NOMO-1 treated with dmso at 0.1 percent for 144 hours (cell line): ENCODE results near the gene MTM1.

Experiments
- DNase-seq: peaks from one replicate; lab custom pipeline; 2025; ENCODE audit not compliant: unreplicated experiment; lab: John Stamatoyannopoulos, UW

Gene MTM1

DNA sequence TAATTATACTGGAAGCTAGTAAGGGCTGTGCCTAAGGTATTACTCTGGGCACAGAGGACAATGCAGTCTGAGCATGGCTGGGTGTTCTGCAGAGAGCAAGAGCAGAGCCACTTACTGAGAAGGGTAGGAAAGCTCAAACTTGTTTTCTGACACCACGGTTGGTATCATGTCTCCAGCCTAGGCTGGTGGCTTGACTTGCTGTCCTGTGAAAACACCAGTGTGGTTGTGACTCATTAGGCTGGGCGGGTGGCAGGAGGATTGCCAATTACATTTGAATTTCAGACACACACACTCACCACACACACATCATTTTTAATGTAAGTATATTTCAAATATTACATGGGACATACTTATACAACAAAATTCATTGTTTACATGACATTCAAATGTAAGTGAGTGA is 19.7 kb upstream of the MTM1 start:
- DNase-seq: no peak

- DNase-seq: no peak
Observed at GRCh38 chrX:150551963-150552362, 16.5 kb upstream of the MTM1 start.

DNA sequence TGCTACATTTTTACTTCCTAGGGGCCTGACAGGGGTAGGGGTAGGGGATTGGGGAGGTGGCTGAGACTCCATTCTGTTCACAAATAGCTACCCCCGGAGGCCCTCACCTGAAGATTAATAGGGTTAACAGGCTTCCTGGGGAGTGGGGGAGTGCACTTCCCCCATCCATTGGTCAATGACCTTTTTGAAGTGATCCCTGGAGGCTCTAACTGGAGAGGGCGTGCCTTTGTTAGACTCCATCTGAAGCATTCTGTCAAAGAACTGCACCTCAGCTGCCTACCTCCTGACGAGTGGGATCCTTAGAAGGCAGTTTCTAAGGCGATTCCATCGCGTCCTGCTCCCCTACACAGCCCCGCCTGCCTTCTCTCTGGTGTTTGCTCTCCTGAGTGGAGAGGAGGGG is 10.0 kb upstream of the MTM1 start:
- no peak for DNase-seq

- no peak for DNase-seq
Observed at GRCh38 chrX:150564838-150565237, 3.6 kb upstream of the MTM1 start.

DNA sequence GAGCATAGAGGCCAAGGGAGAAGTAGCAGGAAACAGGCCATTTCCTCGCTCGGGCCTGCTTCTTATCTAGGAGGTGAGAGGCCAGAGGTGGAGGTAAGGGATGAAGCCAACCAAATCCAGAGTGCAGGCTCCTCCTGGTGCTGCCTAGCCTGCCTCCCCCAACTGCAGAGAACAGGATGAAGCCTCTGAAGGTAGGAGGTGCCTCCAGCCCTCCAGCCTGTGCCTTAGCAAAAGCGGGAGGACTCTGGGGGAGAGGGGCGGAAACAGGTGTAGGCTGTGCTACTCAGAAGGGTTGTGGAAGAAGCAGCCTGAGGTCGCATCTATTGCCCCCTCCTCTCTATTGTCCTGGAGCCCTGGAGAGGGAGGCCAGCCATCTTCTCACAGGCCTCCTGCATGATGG is 2.9 kb upstream of the MTM1 start:
- no peak for DNase-seq

DNA sequence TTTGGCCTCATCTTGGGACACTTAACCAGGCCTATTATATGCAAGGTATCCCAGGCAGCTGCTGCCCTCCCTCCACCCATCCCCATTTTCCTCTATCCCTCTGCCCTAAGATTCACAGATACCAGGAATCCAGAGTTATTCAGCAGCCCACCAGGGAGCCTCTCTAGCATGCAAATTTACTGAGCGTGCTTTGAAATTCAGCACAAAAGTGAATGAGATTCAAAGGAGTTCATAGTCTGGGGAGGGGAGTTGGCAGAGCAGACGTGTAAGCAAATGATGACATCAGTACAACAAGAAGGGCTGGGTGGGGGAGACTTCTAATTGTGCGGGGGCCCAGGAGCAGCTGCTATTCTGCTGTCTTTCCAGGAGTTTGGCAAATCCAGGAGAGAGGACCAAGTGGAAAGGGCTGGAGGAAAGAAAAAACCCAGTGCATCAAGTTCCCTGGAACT is 1.7 kb upstream of the MTM1 start:
- no peak for DNase-seq

GRCh38 chrX:150567645-150568319 is 639 bp upstream of the MTM1 start:
- DNase-seq: no peak

DNA sequence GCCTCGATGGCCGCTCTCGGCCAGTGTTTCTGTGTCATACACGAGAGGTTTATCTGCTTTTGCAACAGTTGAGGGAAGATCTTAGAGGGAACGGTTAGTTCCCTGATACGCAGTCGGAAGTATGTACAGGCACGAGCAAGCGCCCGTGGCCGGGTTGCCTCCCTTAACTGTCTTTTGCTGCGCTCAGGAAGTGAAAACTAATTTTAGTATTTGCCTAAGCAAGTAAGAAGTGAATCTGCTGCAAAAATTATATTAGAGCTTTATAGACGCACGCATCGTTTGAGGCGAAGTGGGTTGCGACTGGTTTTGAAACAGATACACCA is 695 bp downstream of the MTM1 start:
- peak; percentile 42 for DNase-seq

DNA sequence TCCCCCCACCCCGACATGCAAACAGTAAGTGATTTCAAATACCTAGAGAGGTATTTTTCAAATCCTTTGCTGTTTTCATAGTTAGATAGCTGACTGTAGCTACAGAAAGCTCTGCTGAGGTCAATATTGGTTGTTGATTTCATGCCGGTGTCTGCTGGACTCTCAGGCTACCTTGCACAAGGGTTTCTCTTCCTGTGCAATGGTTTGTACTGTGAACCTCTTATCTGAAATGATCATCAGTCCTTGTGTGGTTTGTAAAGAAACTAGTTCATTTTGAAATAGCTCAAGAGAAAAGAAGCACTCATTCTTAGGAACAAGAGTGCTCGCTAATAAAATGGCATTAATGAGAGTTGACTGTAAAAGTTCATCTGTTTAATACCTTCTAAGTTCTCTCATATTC is 2.1 kb downstream of the MTM1 start:
- DNase-seq: no peak

GRCh38 chrX:150572206-150572605 is 3.8 kb downstream of the MTM1 start:
- DNase-seq: no peak

- DNase-seq: no peak
Observed at GRCh38 chrX:150573106-150573505, 4.7 kb downstream of the MTM1 start.

GRCh38 chrX:150573702-150574101 is 5.3 kb downstream of the MTM1 start:
- DNase-seq: no peak

DNA sequence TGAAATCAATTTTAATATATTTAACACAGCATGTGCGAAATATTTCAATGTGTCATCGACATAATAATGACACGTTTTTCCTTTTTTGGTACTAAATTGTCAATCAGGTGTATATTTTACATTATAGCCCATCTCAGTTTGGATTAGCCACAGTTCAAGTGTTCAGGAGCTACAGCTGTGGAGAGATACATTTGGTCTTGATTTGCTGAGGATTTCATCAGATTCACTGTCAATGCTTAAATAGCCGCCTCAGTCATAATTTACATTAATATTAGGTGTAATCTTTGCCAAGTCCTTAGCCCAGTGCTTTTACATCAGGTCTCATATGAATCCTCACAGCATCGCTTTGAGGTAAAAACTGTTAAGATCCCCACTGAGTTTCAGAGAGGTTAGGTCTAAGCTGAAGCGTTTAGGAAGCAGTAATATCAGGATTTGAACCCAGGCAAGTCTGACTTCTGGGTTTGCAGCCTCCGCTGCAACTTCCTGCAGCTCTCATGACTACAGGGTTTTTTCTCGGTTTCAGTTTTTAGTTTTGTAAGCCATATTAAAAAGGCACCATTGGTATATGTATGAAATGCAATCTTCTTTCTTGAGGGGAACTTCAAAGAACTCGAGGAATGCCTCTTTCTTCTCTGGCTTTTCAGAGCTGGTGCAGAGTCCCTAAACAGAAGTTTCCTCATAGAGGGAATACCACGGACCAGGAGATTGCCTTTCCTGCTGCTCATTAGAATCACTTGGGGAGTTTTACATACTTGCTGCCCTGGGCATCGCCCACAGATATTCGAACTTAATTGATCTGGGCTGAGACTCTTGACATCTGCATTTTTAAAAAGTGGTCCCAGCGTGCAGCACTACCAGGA is 6.4 kb downstream of the MTM1 start:
- no peak for DNase-seq

DNA sequence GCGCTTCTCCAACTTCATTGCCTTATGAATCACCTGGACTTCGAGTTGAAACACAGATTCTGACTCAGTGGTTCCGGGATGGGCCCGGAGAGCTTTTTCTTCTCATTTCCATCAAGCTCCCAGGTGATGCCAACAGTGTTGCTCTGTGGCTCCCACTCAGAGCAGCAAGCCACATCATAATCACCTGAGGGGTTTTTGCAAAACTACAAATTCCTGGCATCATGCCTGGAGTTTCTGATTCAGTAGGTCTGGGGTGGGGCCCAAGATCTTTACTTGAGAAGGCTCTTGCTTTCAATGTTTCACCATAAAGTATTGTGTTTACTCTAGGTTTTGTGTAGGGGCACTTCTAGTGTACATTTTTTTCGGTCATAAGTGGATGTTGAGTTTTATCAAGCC is 7.0 kb downstream of the MTM1 start:
- DNase-seq: no peak

DNA sequence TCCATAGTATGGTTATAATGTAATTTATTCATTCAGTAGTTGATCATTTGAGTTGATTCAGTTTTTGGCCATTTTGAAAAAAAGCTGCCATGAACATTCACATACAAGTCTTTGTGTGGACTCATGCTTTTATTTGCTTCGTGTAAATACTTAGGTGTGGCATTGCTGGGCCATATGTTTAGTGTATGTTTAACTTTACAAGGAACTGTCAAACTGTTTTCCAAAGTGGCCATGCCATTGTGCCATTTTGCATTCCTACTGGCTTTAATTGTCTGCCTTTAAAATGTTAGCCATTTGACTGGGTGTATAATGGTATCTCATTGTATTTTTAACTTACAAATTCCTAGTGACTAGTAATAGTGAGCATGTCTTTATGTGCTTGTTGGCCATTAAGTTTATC is 8.8 kb downstream of the MTM1 start:
- no peak for DNase-seq

- no peak for DNase-seq
Observed at GRCh38 chrX:150581093-150581775, 12.8 kb downstream of the MTM1 start.

GRCh38 chrX:150582338-150582948 is 14.0 kb downstream of the MTM1 start:
- no peak for DNase-seq

DNA sequence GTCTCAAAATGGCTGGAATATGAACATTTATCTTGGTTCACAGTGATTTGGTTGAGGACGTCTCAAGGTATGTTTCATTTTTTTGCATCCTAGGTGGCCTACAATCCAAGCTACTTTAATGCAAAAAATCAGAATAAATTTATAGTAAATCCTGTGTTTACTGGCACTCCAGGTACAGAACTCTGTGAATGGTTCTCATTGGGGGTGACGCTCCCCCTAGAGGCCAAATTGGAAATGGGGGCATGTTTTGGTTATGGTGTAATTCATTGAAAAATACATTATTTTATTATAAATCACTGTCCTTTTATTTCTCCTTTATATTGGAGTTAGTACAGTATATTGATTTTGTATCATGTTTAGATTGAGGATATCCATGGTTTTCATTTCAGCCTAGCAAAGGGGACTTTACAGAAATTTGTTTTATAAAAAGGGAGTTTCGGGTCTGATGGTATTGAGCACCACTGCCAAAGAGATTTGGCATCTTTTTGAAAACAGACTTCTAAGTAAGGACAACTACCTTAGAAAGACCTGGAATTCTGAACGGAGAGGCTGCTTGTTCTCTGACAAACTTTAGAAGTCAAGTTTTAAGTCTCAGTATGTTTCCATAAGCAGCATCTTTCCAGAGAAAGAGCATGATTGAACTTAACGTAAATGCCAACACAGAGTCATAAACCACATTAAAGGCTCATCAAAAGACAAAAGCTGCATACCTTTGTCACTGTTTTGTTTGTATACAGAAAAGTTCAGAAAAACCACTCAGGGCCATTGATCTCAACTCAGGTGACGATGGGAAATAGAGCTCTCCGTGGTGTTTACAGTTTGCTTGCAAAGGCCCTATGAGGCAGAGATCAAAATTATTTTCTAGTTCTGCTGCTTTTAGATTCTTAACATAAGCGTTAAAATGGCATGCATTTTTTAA is 19.4 kb downstream of the MTM1 start:
- no peak for DNase-seq

DNA sequence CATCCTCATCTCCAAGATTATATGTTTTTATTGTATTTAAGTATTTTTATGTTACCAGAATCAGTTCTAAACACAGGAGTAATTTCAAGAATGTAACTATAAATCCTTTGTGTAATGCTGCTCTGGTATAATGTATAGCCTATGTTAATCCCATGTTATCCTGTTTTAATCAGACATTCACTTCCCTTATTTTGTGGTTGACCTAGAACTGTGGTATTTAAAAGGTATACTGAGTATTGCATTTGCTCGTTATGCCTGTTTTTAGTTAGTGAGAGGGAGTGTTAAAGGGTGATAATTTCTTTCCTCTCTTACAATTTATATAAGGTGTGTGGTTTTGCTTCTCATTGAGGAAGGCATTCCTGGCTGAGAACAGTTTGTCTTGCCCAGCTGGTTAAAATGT is 26.2 kb downstream of the MTM1 start:
- no peak for DNase-seq

- no peak for DNase-seq
Observed at GRCh38 chrX:150599226-150599625, 30.8 kb downstream of the MTM1 start.

- no peak for DNase-seq
Observed at GRCh38 chrX:150602296-150602695, 33.9 kb downstream of the MTM1 start.
